ENCODE data around the gene STK26.

STK26 gene

GRCh38 chrX:132101206-132101605, 78.1 kb downstream of the STK26 start:
- DNase-seq: no peak

GRCh38 chrX:132101799-132102198, 78.7 kb downstream of the STK26 start:
- DNase-seq: no peak

GRCh38 chrX:132107291-132107690, 84.2 kb downstream of the STK26 start:
- DNase-seq: no peak

GRCh38 chrX:132114607-132115006, 91.5 kb downstream of the STK26 start:
- DNase-seq: peak; percentile 72

GRCh38 chrX:132115792-132116191, 92.7 kb downstream of the STK26 start:
- no peak for DNase-seq

- peak; percentile 8 for DNase-seq
Measured at GRCh38 chrX:132118358-132118757, 95.3 kb downstream of the STK26 start.

- no peak for DNase-seq
Measured at GRCh38 chrX:132119283-132119682, 96.2 kb downstream of the STK26 start.

- peak; percentile 13 for DNase-seq
Measured at GRCh38 chrX:132119821-132120515, 96.9 kb downstream of the STK26 start.

GRCh38 chrX:132120913-132121312, 97.8 kb downstream of the STK26 start:
- DNase-seq: no peak

All from NCI-H69 (cell line).